GM21717 (cell line): ENCODE measurements around the gene ANTXR1.

Experiments
- ATAC-seq: cut with Tn5 transposase; IDR thresholded peaks from one replicate; pipeline ENCODE4 v1.9.1; 2021; ENCODE audit warnings: mild to moderate bottlenecking, moderate library complexity; ENCODE audit not compliant: unreplicated experiment

Gene ANTXR1

DNA sequence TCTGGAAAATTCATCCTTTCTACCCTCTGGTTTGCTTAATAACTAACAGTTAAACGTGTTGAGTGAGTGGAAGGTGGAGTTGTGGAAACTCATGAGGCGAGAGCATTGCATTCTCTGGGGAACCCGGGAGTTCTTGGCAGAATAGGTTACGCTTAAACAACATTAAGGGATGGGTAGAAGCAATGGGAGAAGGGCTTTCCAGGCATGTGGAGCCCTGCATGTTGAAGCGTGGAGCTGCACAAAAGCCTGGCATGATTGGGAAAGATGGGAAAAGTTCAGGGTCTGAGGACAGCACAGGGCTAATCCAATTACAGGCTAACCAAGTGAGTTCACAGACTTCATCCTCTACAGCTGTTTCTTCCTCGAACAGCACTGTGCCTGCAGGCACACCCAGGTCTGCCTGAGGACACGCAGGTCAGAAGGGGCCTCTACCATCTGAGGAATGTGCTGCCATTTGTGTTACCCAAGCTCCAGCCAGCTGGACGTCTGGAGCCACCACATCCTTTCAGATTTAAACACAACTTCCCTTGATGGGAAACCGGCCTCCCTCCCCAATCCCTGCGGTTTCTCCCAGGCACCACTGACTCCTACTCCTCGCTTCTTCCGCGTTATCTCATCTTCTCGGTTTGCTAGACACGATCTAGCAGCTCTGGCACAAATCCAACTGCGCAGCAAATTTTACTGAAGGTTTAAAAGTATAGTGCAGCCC, 164.2 kb downstream of the ANTXR1 start:
- no peak for ATAC-seq

DNA sequence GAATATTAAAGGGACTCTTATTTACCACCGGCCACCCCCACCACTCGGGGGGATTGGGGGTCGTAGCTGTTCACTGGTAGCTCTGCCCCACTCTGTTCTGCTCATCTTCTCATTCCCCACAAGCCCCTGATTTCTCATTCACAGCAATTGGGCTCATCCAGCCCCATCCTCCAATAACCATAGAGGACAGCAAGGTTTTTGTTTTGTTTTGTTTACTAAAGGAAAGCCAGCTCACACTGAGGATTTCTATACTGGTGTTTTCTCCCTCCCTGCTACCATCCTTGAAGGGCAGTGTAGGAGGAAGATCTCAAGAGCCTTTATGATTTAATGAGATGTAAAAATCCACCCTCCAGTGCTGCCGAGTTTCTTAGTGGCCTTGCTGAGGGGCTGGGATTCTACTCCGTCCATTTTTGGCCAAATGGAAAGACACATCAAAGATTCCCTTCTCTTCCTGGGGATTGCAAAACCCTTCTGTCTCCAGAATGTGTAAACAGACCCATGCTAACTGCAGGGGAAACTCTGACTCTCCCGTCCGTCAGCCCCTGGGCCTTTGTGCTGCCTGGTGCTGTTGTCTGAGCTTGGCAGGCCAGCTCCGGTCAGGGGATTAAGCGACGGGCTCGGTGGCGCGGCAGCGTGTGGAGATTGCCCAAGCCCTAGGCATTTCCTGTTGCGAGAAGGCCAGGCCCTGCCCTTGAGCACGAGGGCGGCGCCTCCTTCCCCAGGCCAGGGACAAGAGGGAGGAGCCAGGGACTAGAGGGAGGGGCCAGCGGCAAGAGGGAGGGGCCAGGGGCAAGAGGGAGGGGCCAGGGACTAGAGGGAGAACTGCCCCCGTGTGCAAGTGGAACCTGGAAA, 165.0 kb downstream of the ANTXR1 start:
- no peak for ATAC-seq

DNA sequence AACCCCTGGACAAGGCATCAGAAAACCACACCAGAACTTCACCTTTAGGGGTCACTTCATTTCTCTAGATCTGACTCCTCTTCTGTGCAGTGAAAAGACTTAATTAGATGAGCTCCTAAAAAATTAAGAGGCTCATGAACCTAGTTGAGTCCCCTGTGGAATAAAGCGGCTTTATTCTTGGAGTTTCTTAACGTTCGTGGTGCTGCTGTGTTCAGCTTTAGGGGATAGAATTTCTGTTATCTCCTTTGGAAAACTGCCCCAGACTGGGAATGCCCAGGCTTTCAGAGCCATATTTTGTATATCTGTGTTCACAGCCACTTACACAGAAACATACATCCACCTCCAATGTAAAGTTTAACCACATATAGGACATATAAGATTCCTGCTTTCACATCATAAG, 165.8 kb downstream of the ANTXR1 start:
- no peak for ATAC-seq

DNA sequence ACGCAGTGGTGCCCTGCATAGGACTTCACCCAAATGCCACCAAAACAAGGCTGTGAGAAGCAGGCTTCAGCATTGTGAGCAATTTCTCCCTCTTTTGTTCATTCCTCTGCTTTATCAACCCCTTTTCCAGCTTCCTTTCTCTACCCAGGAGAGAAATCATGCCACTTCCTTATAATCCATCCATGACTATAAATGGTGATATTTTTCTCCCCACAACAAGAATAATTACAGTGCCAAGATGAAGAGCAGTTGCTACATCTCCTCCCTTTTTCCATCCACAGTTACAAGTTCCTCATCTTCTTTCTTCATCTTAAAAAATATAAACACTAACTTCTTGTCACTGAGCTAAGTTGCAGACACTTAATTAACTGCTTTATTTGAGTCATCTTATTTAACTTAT, 167.2 kb downstream of the ANTXR1 start:
- no peak for ATAC-seq

DNA sequence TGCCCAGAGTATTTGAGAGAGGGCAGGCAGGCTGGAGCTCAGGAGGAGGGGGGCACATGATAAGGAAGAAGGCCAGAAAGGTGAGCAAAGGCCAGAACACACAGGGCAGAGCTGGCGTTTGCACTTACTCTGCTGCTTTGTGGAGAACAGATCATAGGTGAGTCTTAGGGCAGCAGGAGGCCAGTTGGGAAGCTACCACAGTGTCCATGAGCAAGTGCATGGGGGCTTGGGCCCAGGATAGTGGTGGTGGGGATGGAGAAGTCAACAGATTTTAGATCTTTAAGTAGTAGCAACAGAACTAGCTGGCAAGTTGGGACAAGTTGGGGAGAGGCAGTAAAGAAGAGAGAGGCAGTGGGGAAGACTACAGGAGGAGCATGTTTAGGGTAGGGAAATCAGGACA, 168.0 kb downstream of the ANTXR1 start:
- ATAC-seq, result no peak

DNA sequence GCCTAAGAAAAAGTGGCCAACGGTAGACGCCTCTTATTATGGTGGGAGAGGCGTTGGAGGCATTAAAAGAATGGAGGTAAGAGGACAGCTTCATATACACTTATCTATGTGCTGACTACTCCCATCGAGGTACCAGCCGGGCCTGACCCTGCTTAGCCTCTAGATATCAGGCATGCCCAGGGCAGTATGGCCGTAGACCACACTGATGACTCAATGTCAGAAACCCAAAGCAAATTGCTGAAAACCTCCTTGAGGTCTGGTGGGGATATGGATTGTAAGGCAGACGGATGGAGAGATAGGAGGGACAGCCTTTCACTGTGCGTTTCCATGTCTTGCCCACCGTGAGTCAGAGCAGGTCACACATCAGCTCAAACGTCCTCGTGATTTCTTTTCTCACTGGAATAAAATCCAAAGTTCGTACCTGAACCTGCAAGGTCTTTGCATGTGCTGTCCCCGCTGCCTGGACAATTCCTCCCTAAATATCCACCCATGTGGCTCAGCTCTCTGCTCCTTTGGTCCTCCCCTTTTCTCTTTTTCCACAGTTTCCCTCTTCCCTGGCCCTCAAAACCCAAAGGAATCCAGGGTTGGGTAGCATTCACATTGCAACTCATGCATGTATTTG, 168.9 kb downstream of the ANTXR1 start:
- no peak for ATAC-seq

DNA sequence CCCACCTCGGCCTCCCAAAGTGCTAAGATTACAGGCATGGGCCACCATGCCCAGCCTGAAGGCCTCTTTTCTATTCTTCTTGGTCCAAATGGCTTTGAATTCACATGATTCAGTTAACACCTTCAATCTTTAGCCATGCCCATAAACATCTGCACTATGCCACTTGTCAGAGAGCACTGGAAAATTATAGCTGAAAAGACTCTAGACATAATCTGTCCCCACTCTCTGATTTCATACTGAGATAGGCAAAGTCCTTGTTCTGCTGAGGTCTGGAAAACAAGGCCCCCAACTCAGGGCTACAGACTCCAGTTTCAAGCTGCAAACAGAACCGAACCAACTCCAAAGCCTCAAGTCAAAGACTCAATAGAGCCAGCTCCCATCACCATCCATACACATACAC, 170.7 kb downstream of the ANTXR1 start:
- no peak for ATAC-seq

DNA sequence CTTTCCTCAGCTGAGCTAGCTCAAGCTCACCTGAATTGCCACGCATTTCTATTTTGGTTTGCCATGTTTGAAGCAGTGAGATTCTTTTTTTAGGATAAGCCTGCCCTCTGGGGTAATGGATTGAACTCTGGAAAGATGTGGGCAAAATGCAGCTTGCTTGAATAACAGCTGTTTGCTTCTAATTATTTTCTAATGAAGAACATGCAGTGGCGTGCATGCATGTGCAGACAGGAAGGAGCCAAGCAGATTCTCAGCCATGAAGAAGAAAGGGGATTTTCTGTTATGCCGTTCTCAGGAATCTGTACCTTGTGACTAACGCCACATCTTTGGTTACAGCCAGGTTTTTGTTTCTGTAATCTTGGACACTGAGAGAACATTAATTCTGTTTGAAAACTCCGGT, 171.2 kb downstream of the ANTXR1 start:
- ATAC-seq, result no peak

DNA sequence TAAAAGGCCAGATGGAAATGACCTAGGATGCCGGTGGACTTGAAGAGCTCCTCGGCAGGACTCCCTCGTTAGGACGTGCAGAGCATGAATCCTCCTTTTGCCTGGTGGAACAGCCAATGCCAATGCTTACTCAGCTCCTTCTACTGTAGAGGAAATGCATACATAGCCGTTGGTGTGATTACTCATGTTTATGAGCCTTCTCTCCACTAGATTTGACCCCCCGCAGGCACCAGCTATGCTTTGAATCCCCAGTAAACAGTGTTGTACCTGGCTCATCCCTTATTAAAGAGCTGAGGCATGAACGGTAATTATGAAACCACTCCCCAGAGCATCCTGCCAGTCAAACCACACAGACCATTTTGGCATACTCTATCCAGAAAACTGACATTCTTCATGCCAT, 172.8 kb downstream of the ANTXR1 start:
- no peak for ATAC-seq

DNA sequence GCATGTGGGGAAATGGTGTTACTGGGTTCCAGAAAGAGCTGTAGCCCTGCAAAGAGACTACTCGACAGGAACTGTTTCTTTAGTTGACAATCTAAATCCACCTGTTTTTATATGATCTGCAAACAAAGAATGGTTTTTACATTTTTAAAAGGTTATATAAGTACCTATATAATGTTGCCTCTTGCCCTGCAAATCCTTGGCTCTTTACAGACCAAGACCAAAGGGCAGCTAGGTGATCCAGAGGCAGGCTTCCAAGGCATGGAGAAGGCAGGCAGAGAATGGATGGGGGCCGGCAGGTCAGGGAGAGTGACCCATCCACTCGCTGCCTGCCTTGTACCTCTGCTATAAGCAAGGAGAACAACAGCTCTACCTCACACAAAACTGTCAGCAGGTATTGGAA, 173.6 kb downstream of the ANTXR1 start:
- ATAC-seq, result no peak

DNA sequence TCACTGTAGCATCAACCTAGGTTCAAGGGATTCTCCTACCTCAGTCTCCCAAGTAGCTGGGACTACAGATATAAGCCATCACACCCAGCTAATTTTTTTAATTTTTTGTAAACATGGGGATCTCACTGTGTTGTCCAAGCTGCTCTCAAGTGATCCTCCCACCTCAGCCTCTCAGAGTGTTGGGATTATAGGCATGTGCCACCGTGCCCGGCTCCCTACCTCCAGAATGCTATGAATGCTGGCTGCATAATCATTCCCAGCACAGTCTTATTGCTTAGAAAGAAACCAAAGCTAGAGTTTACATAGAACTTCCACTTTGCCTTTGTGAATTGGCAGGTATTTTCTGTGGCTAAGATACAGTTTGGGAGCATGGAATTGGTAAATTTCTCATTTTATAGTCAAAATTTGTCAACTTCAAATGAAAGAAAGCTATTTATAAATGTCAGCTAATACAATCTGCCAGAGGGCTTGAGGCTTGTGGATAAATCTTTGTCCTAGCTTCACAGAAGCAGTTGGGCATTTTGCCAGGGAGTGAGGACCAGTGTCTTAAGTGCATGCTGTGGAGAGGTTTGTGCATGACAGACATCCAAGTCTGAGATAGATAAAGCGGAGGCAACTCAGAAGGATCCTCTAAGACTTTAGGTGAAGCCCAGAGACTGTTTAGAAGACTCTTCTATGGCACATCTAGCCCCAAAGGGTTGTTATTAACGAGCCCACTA, 175.4 kb downstream of the ANTXR1 start:
- no peak for ATAC-seq

DNA sequence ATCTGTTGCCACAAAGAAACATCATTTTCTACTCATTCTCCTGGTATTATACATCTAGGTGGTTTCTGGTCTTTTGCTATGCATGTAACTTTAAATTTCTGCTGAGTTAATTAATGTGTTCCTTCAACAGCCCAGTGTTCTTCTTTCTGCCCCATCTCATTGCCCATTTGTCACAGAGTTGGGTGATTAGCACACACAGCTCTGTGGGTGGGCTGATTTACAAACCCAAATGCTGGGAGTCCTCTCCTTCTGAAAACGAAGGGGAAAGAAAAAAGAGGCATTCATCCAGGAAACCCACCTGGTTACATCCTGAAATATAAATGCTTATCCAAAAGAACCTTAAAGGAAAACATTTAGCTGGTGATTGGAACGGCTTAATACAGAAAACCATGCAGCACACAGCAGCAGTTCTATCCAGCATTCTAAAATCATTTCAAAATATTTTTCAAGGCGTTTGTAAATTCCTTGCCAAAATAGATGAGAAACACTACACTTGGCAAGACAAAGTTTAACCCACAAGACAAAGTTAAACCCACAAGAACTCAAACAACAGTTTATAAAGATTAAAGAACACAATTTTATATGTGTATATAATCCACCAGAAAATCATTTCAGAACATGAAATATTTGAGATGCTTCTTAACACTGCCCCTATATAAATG, 177.9 kb downstream of the ANTXR1 start:
- no peak for ATAC-seq

DNA sequence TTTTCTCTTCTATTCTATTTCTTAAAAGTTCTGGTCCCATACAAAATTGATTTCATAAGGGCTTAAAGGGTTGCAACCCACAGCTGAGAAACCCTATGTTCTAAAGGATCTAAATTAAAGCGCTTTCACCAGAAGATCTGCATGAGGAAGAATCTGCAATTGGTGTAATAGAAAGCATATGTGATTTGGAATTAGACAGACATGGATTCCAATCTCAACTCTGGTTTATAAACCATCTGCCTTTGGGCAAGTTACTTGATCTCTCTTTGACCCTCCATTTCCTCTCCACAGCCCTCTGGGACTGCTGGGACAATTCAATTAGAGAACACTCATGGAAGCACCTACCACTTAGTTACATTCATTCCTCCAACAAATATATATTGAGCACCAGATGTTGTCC, 178.7 kb downstream of the ANTXR1 start:
- ATAC-seq, result no peak

DNA sequence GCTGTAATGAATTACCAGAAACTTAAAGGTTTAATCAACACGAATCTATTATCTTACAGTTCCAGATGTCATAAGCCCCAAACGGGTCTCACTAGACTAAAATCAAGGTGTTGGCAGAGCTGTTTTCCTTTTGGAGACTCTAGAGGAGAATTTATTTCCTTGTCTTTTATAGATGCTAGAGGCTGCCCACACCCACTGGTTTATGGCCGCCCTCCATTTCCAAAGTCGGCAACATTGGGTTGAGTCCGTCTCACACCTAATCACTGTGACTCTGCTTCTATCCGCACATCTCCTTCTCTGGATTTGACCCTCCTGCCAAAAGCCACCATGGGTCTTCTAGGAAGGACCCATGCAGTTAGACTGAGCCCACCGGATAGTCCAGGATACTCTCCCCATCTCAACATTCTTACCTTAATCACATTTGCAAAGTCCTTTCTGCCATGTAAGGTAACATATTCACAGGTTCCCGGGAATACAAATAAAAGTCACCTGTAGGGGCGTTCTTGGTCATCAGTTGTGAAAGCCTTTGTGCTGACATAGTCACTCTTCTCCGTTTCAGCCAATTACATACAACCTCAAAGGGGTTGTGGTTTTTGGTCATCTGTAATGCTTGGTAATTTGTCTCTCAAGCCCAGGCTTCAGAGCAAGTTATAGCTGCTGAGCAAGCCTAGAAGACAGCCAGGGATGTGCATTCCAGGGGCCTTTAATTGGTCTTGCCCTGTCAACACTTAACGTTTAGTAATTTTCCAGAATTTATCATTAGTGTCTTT, 179.4 kb downstream of the ANTXR1 start:
- ATAC-seq, result no peak

DNA sequence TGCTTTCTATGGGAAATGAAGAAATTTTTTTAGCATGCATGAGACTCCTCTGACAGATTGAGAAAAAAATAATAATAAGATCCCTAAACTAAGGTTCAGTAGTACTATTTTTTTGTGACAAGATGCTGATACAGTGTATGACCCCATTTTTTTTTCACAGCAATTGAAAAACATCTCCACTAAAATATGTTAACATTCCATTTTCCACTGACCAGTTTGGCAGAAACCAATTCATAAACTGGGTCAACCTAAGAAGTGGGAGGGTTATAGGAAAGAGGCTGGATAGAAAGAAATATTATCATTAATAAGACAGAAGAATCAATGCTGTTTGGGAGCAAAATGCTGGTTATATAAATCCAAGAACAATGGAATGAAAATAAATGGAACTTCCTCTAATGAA, 182.7 kb downstream of the ANTXR1 start:
- no peak for ATAC-seq

DNA sequence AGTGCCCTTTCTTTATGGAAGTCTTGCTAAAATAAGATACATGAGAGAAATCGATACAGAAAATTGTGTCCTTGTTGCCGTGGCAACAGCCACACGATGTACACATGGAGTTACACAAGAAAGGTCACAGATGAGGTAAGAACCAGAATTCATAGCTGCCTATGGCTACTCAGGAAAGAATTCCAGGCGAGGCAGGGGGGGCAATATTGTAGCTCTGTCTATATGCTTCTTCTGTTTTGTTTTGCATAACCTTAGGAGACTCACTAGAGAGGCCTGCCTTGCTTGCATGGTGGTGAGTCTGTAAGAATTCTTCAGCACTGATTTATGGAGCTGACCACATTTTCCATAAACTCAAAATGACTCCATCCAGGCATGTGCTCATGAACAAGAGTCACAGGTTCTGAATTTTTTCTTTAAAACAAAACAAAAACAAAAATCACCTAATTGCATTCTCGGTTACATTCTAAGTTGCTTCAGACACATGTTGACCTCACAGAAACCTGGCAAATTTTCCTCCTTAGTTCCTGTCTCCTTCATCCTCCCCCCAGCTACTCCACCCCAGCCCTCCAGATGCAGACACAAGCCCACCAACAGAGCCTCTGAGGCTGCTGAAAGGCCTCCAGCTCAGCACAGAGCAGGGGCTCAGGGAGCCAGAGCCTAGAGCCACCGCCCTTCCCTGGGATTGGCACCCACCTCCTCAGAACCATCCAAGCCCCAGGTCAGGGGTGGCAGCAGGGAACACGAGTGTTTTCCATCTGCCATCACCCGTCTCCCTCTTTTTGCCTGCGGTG, 183.5 kb downstream of the ANTXR1 start:
- no peak for ATAC-seq

DNA sequence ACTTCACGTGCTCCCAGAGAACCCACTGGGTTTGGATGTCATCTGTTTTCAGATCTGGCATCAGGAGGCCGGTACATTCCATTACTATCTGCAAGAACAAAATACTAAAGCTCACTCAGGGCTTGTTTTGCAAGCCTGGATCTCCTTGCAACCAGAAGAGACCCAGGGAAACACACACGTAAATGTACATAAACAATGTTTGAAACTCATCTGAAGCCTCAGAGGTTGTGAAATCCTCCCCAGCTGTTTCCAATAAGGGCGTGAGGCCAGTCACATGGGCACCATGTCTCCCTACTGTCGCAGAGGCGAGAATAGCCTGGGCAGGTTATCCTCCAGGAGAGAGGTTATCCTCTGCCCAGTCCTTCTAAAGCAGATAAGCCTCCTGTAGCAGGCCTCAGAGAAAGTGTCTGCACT, 187.1 kb downstream of the ANTXR1 start:
- no peak for ATAC-seq

DNA sequence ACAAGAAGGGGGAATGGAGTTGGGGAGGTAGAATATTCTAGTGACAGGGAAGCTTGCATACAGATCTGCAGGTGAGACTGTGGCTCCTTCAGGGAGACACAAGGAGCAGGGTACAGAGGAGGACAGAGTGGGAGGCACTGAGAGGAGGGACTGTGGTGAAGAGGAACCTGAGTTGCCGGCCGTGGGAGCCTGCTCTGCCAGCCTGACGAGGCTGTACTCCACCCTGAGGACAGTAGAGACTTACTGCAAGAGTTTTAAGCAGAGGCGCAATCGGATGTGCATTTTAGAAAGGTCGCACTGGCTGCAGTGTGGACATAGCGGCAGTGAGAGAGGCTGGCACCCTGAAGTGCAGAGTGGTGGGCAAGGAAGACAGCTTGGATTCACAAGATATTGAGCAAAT, 188.3 kb downstream of the ANTXR1 start:
- no peak for ATAC-seq

DNA sequence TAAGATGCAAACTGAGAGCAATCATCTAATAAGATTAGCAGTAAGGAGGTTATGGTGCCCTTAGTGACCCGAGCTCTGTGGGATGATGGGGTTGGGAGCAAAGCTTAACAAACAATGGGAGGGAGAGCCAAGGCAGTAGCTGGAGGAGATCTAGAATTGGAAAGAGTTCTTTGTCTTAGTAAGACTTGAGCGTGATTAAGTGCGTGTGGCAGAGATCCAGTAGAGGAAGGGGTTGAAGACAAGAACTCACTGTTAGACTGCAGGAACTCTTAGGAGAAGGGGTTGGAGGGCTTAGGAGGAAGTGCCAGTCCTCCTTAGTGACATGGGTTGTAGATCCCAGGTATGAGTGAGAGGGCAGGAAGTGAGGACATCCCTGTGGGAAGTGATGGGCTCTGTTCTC, 189.3 kb downstream of the ANTXR1 start:
- no peak for ATAC-seq
